TTC549 (cell line): ENCODE measurements around the gene OOSP4A.
"Not testable (repeated sequence)": the region's sequence is repeated elsewhere in the genome, so short reads cannot be mapped to it uniquely, and the experiment has no call there.

ENCODE experiments used
- FAIRE-seq: peaks from 2 replicates; lab custom pipeline; 2012; peaks lifted over from hg19 to GRCh38; lab: Jason Lieb, UNC

Gene OOSP4A

GRCh38 chr11:59981106-59981770 is 17.4 kb downstream of the OOSP4A start:
- FAIRE-seq: no peak

GRCh38 chr11:59982037-59982436 is 18.2 kb downstream of the OOSP4A start:
- FAIRE-seq: not testable (repeated sequence)

- FAIRE-seq: no peak
Measured at GRCh38 chr11:59983212-59983611, 19.4 kb downstream of the OOSP4A start.

- no peak for FAIRE-seq
Measured at GRCh38 chr11:59984368-59984767, 20.5 kb downstream of the OOSP4A start.

GRCh38 chr11:59990421-59990820 is 26.6 kb downstream of the OOSP4A start:
- FAIRE-seq: no peak

GRCh38 chr11:59992425-59992824 is 28.6 kb downstream of the OOSP4A start:
- no peak for FAIRE-seq

- FAIRE-seq: no peak
Measured at GRCh38 chr11:59997800-59998199, 34.0 kb downstream of the OOSP4A start.

GRCh38 chr11:59999691-60000090 is 35.9 kb downstream of the OOSP4A start:
- FAIRE-seq: no peak

GRCh38 chr11:60003729-60004128 is 39.9 kb downstream of the OOSP4A start:
- FAIRE-seq: no peak

- FAIRE-seq: no peak
Measured at GRCh38 chr11:60005360-60005759, 41.5 kb downstream of the OOSP4A start.

GRCh38 chr11:60016881-60017280 is 53.0 kb downstream of the OOSP4A start, which contains the start of gene OOSP4B:
Gene OOSP4B (plus strand): TSS chr11:60017181.
- FAIRE-seq: no peak

- no peak for FAIRE-seq
Measured at GRCh38 chr11:60018058-60018457, 54.2 kb downstream of the OOSP4A start.
